HG02852 (cell line): ENCODE measurements around the gene ARHGEF11.

Source experiments
- ATAC-seq: cut with Tn5 transposase; IDR thresholded peaks from one replicate; pipeline ENCODE4 v1.9.1; 2021; ENCODE audit warnings: mild to moderate bottlenecking, moderate library complexity; ENCODE audit not compliant: unreplicated experiment

ARHGEF11 gene

DNA sequence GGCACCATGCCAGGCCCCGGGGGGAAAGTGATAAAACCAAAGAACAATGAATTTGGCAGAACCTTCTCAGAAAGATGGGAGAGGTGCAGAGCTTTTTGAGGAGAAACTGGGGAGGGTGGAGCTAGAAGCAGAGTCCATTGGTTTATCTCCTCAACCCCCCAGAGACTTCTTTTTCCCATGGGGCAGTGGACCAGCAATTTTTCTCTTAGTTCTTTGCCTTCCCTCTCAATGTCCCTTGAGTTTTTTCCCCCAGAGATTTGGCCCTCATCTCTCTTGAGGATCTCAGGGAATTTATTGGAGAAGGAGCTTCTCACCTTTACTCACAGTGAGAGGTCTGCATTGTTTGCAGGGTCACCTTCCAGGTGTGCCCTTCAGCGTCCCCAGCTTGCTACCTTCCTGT, 5.3 kb upstream of the ARHGEF11 start:
- ATAC-seq: no peak

DNA sequence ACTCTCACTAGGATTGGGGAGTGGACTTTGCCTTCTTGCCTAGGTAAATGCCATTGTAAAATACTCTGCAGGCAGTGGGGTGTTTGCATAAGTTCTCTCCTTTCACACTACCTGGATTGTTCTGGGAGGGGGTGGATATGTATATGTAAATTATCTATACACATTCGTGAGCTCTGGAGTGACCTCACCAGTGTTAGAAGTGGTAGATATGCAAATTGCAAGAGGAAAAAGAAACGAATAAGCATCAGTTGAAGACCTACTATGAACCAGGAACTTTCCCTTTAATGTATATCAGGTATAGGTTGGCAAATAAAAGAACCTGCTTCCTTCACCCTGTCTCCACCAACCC, 1.5 kb upstream of the ARHGEF11 start:
- no peak for ATAC-seq

DNA sequence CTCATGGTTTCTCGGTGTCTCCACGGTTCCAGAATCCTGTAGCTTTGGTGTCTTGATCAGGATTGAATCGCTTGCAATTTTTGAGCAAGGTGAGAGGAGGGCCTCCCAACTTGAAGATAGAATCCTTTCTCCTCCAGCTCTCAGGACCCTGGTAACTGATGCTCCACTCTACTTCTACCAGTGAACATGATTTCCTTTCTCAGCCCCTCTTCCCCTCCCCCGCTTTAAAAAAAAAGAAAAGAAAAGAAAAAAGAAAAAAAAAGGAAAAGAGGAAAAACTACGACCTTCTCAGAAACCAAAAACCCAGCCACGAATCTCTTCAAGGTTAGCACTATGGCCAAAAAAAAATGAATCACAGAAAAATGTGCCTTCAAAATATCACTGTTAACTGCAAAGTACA, 1.2 kb downstream of the ARHGEF11 start:
- ATAC-seq: no peak

DNA sequence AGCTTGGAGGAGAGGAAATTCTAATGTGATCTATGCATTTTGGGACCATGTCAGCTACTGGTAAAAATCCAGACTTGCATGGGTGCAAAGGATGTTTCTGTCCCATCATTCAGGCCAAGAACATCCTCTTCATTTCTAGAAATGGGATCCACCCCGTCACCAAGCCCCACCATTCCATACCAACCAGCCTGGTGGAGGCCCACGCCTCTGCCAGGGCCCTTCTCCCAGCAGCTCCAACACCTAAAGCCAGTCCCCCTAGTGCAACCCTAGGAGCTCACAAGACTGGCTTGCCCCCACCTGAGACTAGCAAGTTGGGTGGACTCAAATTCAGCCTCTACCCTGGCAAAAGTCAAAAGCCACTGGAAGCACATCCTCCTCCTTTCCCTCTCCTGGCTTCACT, 1.9 kb downstream of the ARHGEF11 start:
- ATAC-seq: no peak

DNA sequence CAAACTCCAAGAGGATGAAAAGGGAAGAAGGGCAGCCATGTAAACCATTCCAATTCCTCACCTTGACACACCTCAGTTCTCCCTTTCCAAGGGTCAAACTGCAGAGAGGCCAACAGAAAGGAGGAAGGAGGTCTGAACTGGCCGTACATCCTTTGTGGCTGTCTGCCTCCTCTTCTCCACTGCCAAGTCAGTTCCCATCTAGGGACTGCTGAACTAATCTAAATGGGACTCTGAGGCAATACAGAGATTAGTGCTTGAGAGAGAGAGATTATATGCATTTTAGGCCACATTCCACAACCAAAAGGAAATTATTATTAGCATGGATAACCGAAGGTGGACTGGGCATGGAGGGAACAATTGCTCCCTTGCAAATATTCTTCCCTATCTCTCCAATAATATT, 2.7 kb downstream of the ARHGEF11 start:
- ATAC-seq: no peak

DNA sequence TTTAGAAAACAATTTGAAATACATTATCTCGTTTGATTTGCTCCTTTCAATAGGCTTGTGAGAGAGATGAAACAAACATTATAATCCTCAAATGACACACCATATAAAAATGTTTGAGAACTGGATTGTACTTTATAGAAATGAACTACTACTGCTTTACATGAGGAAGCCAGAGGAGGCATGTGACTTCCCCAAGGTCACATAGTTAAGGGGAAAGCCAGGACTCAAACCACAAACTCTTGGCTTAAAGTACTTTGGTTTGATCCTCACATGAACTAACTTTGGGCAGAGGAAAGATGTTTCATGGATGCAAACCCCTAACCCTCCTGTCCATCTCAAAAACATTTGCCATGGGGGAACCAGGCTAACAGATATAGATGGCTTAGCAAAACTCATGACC, 4.7 kb downstream of the ARHGEF11 start:
- no peak for ATAC-seq

DNA sequence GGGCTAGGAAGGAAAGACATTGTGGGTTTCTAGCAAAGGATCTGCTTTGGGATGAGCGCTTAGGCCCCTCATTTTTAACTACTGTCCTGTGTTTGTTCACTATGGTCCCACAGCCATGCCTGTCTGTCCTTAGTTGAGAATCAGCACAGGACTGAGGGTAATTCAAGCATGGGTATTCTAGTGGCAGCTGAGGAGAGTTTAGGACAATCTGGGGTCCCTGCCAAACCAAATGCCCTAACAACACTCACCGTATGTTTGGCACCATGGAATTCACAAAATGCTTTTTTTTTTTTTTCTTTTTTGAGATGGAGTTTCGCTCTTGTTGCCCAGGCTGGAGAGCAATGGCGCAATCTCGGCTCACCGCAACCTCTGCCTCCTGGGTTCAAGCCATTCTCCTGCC, 10.4 kb downstream of the ARHGEF11 start:
- no peak for ATAC-seq

DNA sequence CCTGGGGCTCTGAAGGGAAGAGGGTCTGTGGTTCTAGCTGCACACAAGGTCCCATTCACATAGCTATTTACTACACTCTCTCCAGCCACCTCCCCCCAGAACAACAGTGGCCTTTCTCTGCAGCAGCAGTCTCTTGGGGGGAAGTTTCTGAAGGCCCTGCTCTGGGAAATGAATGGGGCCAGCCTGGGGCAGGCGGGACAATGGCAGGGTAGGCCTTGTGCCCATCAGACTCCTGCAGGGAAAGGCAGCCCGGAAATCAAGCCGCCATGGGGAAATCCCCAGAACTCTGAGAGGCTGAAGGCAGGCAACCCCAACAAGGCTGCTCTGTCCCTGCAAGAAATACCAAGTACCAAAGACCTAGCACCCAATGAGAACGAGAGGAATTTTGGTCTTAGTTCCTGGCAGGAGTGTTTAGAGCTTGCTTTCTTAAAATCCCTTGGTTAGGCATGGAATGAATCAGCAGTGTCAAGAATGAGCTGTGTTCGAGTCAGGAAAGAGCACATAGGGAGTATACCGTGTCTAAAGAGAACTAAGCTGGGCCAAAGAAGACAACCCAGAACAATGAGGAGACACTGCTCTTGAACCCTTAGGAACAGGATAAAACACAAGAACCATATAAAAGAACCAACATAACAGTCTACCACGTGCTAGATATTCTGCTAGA, 11.3 kb downstream of the ARHGEF11 start:
- ATAC-seq: no peak

DNA sequence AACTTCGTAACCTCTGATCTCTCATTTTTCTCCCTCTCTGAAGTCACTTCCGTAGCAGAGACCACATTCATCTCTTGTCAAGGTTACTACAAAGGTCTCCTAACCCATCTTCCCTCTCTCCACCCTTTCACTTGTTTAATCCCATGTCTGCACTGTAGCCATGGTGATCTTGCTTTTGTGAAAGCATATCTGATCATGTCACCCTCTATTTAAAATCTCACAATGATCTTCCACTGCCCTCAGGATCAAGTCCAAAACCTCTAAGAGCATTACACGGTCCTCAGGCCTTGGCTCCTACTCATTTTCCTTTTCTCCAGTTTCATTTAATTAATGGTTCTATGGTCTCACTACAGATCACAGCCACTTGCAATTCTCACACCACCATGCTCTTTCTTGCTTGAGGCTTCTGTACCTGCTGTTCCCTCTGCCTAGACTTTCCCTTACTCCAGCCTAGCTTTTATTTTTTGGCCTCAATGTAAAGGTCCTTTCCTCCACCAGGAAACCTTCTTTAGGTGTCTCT, 12.1 kb downstream of the ARHGEF11 start:
- ATAC-seq: no peak

DNA sequence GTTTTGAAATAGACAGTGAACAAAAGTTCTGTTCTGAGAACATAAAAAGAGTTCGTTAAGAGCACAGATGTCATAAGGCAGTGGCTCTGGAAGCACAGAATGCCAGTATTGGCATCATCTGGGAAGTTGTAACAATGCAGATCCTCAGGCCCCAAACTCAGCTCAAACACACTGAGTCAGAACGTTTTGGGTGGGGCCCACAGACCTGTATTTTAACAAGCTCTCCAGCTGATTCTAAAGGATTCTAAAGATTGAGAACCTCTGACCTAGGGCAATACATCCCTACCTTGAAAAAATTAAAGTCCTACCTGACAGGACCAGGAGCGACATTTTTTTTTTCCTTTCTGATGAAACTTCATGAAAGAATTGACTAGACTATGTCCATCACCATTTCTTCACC, 13.2 kb downstream of the ARHGEF11 start:
- ATAC-seq: no peak

DNA sequence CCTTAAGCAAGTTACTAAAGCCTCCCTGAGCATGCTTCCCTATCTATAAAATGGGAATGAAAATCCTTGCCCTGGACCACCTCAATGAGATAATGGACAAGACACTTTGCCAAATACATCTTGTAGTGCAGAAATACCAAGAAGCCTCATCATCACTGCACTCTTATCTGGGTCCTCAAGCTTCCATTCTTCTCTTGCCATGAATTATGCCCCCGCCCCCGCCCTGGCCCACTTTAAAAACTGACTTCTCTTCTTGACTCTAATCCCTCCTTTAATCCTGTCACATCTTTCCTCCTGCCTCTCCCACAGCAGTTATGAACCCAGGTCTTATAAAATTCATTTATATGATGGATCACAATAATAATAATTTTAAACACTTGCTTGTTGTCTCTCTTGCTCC, 14.8 kb downstream of the ARHGEF11 start:
- no peak for ATAC-seq

DNA sequence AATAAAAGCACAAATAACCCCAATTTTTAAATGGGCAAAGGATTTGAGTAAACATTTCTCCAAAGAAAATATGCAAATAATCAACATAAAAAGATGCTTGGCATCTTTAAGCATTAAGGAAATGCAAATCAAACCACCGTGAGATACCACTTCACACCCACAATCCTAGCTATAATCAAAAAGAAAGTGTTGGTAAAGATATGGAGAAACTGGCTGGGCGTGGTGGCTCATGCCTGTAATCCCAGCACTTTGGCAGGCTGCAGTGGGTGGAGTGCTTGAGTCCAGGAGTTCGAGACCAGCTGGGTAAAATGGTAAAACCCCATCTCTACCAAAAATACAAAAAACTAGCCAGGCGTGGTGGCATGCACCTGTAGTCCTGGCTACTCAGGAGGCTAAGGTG, 16.9 kb downstream of the ARHGEF11 start:
- no peak for ATAC-seq

DNA sequence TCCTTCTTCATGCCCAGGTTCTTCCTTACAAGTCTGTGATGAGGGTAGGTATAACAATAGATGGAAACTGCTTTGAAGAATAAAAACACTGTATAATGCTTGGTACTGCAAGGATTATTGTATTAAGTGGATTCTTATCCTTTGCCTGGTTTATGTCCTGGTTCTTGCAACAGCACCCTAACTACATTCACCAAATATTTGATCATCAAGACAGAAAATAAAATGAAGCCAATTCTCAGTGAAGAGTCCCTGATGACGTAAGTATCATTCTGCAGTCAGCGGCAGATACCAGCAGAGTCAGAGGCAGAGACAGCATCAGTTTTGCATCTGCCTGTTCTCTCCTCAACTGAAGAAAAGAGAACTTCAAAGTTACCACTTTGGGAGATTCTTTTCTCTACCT, 19.7 kb downstream of the ARHGEF11 start:
- no peak for ATAC-seq

DNA sequence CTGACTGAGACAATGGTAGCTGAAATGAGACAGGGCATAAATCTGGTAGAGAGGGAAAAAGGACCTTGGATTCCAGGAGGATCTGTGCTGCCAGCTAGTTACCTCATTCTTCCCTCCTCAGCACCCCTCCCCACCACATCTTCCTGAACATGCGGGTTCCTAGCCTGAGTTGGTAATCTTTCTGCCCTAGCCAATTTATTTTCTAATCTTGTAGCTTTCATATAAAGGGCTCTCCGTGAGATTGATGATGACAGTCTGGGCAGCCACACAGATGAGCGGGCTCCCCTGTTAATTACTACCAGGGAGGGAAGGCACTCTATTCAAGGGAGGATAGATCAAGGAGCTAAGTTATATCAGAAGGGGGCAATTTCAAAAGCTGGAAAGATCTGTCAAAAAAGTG, 20.2 kb downstream of the ARHGEF11 start:
- ATAC-seq: no peak

DNA sequence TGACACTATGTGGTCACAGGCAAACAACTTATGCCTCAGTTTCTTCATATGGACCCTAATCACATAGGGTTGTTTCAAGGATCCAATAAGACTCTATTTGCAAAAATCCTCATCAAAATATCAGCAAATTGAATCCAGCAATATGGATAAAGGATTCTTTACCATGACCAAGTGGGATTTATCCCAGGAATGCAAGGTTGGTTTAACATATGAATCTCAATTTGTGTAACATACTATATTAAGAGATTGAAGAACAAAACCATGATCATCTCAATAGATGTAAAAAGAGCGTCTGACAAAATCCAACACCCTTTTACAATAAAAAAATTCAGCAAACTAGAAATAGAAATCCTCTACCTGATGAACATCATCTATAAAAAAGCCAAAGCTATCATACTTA, 23.9 kb downstream of the ARHGEF11 start:
- no peak for ATAC-seq

DNA sequence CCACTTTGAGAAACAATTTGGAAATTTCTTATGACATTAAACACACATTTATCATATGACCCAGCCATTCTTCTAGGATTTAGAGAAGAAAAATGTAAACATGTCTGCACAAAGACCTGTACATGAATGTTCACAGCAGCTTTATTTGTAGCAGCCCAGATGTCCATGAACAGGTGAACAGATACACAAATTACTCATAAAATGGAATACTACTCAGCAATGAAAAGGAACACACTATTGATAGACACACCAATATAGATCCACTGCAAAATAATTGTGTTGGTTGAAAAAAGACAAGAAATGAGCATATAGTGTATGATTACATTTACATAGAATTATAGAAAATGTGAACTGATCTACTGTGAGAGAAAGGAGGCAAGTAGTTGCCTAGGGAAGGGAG, 26.1 kb downstream of the ARHGEF11 start:
- ATAC-seq: no peak

DNA sequence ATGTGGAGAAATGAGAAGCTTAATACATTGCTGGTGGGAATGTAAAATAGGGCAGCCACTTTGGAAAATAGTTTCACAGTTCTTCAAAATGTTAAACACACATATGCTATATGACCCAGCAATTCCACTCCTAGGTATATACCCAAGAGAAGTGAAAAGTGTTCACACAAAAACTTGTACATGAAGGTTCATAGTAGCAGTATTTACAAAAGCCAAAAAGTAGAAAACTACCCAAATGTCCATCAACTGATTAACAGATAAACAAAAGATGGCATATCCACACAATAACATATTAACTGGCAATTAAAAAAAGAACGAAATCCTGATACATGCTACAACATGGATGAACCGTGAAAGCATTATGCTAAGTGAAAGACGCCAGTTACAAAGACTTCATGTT, 33.7 kb downstream of the ARHGEF11 start:
- no peak for ATAC-seq

DNA sequence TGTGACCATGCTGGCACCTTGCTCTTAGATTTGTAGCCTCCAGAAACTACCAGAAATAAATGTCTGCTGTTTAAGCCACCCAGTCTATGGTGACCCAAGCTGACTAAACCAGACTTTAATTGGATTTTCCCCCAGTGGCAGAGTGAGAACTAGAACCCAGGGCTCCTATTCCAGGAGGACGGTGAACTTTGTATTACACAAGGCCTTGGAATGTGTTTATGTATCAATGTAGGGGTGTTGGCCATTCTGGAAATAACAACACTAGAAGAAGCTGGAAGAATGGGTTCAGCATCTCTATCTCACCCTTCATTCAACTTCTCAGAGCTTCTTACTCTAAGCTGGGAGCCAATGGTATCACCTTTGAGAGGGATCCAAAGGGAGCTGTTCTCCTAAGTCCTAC, 37.0 kb downstream of the ARHGEF11 start:
- ATAC-seq: no peak

DNA sequence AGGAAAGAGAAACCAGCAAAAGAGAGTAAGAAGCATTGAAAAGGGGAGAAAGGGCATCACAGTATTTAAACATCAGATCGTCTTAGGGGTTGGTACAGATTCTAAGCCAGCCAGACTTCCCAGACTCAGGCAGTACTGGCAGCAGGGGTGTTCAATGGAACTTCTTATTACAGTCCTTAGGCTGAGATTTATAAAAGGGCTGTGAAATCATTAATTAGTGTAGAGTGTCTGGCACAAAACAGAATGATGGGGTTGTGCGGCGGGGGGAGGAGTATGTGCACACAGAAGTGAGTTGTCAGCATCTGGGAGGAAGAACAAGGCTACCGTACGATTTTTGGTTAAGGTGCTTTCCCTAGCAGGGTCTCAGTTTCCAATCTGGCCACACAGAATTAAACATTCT, 38.2 kb downstream of the ARHGEF11 start:
- no peak for ATAC-seq

DNA sequence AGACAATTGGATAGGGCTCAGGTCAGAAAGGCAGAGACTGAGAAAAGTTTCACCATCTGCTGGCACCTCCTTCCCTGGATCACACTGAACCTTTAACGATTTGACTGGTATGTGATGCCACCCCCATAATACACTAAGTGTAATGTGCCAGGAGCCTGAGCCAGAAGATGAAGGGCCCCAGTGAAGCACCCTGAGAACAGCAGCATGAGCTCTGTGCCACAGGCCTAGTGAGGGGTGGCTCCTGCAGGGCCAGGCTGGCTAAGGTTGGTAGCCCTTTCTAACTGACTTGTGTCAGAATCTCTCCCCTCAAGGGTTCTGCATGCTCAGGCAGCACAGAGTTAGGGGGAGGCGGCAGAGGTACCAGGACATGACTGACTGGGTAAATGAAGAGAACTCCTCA, 38.9 kb downstream of the ARHGEF11 start:
- no peak for ATAC-seq

DNA sequence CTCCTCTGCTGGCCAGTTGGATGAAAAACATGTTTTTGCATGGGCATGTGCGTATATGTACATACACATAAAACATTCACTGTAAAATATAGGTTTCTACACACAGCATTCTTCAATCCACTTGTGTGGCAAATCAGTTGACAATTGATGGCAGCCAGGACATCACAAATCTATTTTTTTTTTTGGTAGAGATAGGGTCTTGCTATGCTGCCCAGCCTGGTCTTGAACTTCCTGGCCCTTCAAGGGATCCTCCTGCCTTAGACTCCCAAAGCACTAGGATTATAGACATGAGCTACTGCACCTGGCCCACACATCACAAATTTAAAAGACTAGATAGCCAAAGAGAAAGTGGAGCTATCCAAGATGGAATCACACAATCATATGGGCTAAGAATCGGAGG, 39.6 kb downstream of the ARHGEF11 start:
- ATAC-seq: no peak

DNA sequence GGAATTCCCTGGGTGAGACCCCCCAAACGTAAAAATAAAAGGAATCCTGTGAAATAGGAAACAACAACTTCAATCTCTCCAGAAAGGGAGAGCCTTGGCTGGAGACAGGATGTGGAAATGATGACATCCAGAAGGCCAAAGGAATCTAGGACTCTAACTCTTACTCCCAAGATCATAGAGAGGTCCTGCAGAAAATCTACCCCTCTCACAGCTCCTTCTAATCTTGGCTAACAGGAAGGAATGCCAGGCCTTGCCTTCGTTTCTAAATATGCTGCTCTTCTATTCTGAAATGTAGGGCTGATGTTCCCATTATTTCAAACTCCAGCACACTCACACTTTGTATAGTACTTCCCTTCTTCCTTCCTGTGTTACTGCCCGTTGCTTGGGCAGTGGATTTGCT, 40.7 kb downstream of the ARHGEF11 start:
- no peak for ATAC-seq

DNA sequence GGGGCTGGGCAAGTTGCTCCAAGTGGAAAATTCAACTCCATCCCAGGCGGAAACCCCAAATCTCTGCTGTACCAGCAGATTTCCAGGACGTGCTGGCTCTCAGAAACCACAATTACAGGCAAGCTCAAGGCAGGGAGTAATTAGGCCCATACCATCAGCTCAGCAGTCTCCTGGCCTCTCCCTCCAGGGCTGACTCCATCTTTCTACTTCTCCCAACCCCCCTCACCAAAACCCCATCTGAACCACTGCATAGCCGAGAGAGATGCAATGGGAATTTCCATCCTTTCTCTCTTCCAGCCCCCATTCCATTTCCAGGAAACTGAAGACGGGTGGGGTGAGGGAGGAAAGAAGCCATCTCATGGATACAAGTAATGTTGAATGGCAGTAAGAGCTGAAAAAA, 41.2 kb downstream of the ARHGEF11 start:
- ATAC-seq: no peak
